Upper lobe of left lung (tissue), 4 donors: ENCODE measurements around the gene PYROXD2.

Experiments used
- CTCF ChIP-seq, 6 experiments: fragments of 450-650 bp in 4 of 6; fragments of 200-600 bp in 2 of 6; sonication (generic) in 2 of 6; IDR thresholded peaks; one replicate each; pipeline ENCODE4 v1.5.1; 2016 to 2019; ENCODE audit warnings: antibody characterized with exemption in 6 of 6
- EP300 ChIP-seq, 4 donors: sonication (generic); formaldehyde crosslinking; IDR thresholded peaks; one replicate each; pipeline ENCODE4 v1.5.1; 2017; ENCODE audit warnings: antibody characterized with exemption in 4 of 4, control low read depth in 2 of 4
- POLR2A ChIP-seq, 4 donors: fragments of 450-650 bp; IDR thresholded peaks; one replicate each; pipeline ENCODE4 v1.5.1; 2016 to 2017; ENCODE audit warnings: antibody characterized with exemption in 4 of 4, mild to moderate bottlenecking in 2 of 4
- POLR2AphosphoS5 ChIP-seq, 2 donors: sonication (generic); formaldehyde crosslinking; IDR thresholded peaks; one replicate each; pipeline ENCODE4 v1.5.1; 2017; ENCODE audit warnings: antibody characterized with exemption in 2 of 2

- TF ChIP-seq POLR2A (IDR thresholded peaks at IDR 0.05): no peak
- TF ChIP-seq CTCF (IDR thresholded peaks at IDR 0.05): no peak
- TF ChIP-seq POLR2AphosphoS5 (IDR thresholded peaks at IDR 0.05): no peak
- no peak for TF ChIP-seq EP300 (IDR thresholded peaks at IDR 0.05)
Measured at GRCh38 chr10:98411166-98411565, 3.8 kb downstream of the PYROXD2 start.
